Bone marrow (tissue), 2 donors: ENCODE measurements around the gene RGS14.

Experiments used
- DNase-seq, 2 donors: peaks; one replicate each; lab custom pipeline; 2025; lab: John Stamatoyannopoulos, UW

RGS14 gene

GRCh38 chr5:177378884-177379883 lies 21.5 kb downstream of the RGS14 start:
- DNase-seq: peak in 1 of 2 donors; percentile 43

- no peak for DNase-seq
Measured at GRCh38 chr5:177380805-177381126, 23.0 kb downstream of the RGS14 start.

- peak in 1 of 2 donors; percentile 42 for DNase-seq
Measured at GRCh38 chr5:177382423-177383029, 24.8 kb downstream of the RGS14 start.

- DNase-seq: no peak
Measured at GRCh38 chr5:177383181-177383580, 25.5 kb downstream of the RGS14 start.

GRCh38 chr5:177384134-177384533 lies 26.4 kb downstream of the RGS14 start, which contains the start of gene SLC34A1:
Gene SLC34A1, plus strand, starts transcription at chr5:177384434. Its CDS starts 1,308 bp downstream, at chr5:177385742.
- no peak for DNase-seq

- no peak for DNase-seq
Measured at GRCh38 chr5:177385720-177386119, 28.0 kb downstream of the RGS14 start.

- no peak for DNase-seq
Measured at GRCh38 chr5:177386542-177386941, 28.8 kb downstream of the RGS14 start.

GRCh38 chr5:177387405-177387804 lies 29.7 kb downstream of the RGS14 start:
- no peak for DNase-seq

- DNase-seq: no peak
Measured at GRCh38 chr5:177388521-177389052, 30.9 kb downstream of the RGS14 start.

- DNase-seq: peak; percentile 10 to 38
Measured at GRCh38 chr5:177389241-177390169, 31.8 kb downstream of the RGS14 start.

GRCh38 chr5:177390363-177391300 lies 32.9 kb downstream of the RGS14 start:
- peak; percentile 50 to 87 for DNase-seq

- DNase-seq: no peak
Measured at GRCh38 chr5:177392765-177393164, 35.0 kb downstream of the RGS14 start.

GRCh38 chr5:177393206-177393765 lies 35.6 kb downstream of the RGS14 start:
- peak in 1 of 2 donors; percentile 61 for DNase-seq

GRCh38 chr5:177393990-177394389 lies 36.3 kb downstream of the RGS14 start:
- no peak for DNase-seq

GRCh38 chr5:177396078-177396477 lies 38.4 kb downstream of the RGS14 start:
- DNase-seq: no peak

- no peak for DNase-seq
Measured at GRCh38 chr5:177396807-177397206, 39.1 kb downstream of the RGS14 start.

GRCh38 chr5:177397875-177398390 lies 40.2 kb downstream of the RGS14 start:
- DNase-seq: no peak

- no peak for DNase-seq
Measured at GRCh38 chr5:177399997-177400868, 42.5 kb downstream of the RGS14 start, which contains the start of gene PFN3. Gene PFN3, minus strand, starts transcription at chr5:177400661. Its CDS starts 85 bp downstream, at chr5:177400576.
